ENCODE results near the gene CEP68.
"Not testable (repeated sequence)": the region's sequence is repeated elsewhere in the genome, so short reads cannot be mapped to it uniquely, and the experiment has no call there.

Gene CEP68

GRCh38 chr2:65056215-65057053 lies at the start of gene CEP68:
CEP68 (plus strand) TSS chr2:65056416; CDS start chr2:65069445, 13,029 bp downstream.
- peak; percentile 96 to 98 for DNase-seq

- no peak for DNase-seq
These were observed 42.4 kb upstream of the CEP68 start for GRCh38 chr2:65013776-65014175.

- DNase-seq = no peak
These were observed 40.5 kb upstream of the CEP68 start for GRCh38 chr2:65015731-65016130.

- DNase-seq = peak; percentile 35 to 67
These were observed 39.4 kb upstream of the CEP68 start for GRCh38 chr2:65016789-65017188.

- peak; percentile 71 to 86 for DNase-seq
These were observed 38.9 kb upstream of the CEP68 start for GRCh38 chr2:65017335-65017734.

- DNase-seq = peak; percentile 82 to 86
These were observed 38.1 kb upstream of the CEP68 start for GRCh38 chr2:65018141-65018582.

GRCh38 chr2:65019010-65019409 lies 37.2 kb upstream of the CEP68 start:
- DNase-seq = no peak

GRCh38 chr2:65019675-65020195 lies 36.5 kb upstream of the CEP68 start:
- DNase-seq = no peak

GRCh38 chr2:65020251-65020650 lies 36.0 kb upstream of the CEP68 start:
- not testable (repeated sequence) for DNase-seq

- no peak for DNase-seq
These were observed 35.2 kb upstream of the CEP68 start for GRCh38 chr2:65020943-65021528.

GRCh38 chr2:65021709-65022108 lies 34.5 kb upstream of the CEP68 start:
- DNase-seq = no peak

- DNase-seq = no peak
These were observed 34.0 kb upstream of the CEP68 start for GRCh38 chr2:65022189-65022588.

- DNase-seq = no peak
These were observed 32.5 kb upstream of the CEP68 start for GRCh38 chr2:65023742-65024141.

GRCh38 chr2:65024149-65024829 lies 31.9 kb upstream of the CEP68 start:
- no peak for DNase-seq

- peak; percentile 74 for DNase-seq
These were observed 30.6 kb upstream of the CEP68 start for GRCh38 chr2:65025453-65026123.

GRCh38 chr2:65026154-65026553 lies 30.1 kb upstream of the CEP68 start:
- no peak for DNase-seq

- DNase-seq = peak in 1 of 2 donors; percentile 40
These were observed 29.3 kb upstream of the CEP68 start for GRCh38 chr2:65026704-65027464.

GRCh38 chr2:65027616-65028244 lies 28.5 kb upstream of the CEP68 start:
- DNase-seq = peak in 1 of 2 donors; percentile 46

- DNase-seq = no peak
These were observed 25.5 kb upstream of the CEP68 start for GRCh38 chr2:65030476-65031332.

- DNase-seq = no peak
These were observed 24.7 kb upstream of the CEP68 start for GRCh38 chr2:65031341-65032018.

All from inflammatory macrophage treated with lipopolysaccharide for 1 hour (primary cell).